ENCODE results near the gene CCL28. TPM values are rescaled to one million over a fixed set of nuclear protein-coding genes. Genes with fewer than 3 reads are reported as not detected.

The CCL28 gene
- total and polyA plus RNA-seq, 4 donors = 1.5 to 5.3 (median 2.3) TPM

DNA sequence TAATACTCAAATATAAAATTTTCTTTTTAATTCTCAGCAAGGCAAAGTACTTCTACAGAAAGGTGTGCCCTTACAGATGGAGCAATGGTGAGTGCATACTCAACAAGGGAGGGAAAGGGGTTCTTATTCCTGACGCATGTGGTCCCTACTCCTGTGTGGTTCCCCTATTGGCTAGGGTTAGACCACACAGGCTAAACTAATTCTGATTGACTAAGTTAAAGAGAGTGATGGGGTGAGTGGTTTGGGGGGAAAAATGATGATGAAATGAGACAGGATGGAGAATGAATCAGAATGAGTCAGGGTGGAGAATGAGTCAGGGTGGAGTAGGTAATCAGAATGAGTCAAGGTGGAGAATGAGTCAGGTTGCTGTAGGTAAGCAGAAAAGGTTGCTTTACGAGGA is 76.0 kb downstream of the CCL28 start:
- no peaks in the 10 kb centered on the region for H3K27me3 ChIP-seq (ENCODE audit: control insufficient read depth in 1 of 2, insufficient read depth in 2 of 2, low read length in 1 of 2)
- H3K9me3 ChIP-seq (ENCODE audit: control insufficient read depth, low read length) = peaks cover 4% of the 10 kb centered on the region
- DNase-seq (no peak), ATAC-seq (ENCODE audit: low FRiP score) (no peak)
- WGBS, 2 donors = 90 to 91% methylated on average over 2 of the region's 2 CpGs
- no peak overlapping the region for H3K4me3 ChIP-seq (ENCODE audit: low read length in 2 of 2)
- H3K36me3 ChIP-seq (ENCODE audit: control insufficient read depth in 1 of 2, insufficient read depth in 2 of 2, low read length in 1 of 2) = no peaks in the 10 kb centered on the region
- H3K4me1 ChIP-seq (ENCODE audit: control insufficient read depth in 1 of 2, insufficient read depth in 2 of 2, low read length in 2 of 2) = no peaks in the 10 kb centered on the region
- intact Hi-C loops (cut with DNase I) = no loop called here
- no peak overlapping the region for H3K27ac ChIP-seq (ENCODE audit: low read depth in 1 of 2, low read length in 2 of 2)

DNA sequence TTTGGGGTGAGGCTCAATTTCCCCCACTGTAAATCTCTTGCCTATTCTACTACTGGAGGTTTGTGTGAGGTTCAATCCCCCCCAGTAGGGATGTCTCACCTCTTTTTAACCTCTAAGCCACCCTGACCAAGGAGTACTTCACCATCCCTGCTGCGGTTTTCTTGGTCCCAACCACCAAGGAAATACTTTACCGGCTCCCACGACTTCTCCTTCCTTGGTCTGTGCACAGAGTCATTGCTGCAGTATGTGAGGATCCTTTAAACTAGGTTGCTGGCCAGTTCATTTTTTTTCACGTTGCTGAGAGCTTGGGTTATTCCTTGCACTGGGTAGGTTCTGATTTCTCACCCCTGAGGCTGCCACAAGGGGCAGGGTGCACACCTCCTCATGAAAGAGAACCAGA is 76.5 kb downstream of the CCL28 start:
- WGBS, 2 donors = 61 to 78% methylated on average over 4 of the region's 4 CpGs
- Histone ChIP-seq H3K27me3 (ENCODE audit: control insufficient read depth in 1 of 2, insufficient read depth in 2 of 2, low read length in 1 of 2) (no peaks in the 10 kb centered on the region), H3K9me3 (ENCODE audit: control insufficient read depth, low read length) (peaks cover 2% of the 10 kb centered on the region), H3K27ac (ENCODE audit: low read depth in 1 of 2, low read length in 2 of 2) (no peak overlapping the region), H3K36me3 (ENCODE audit: control insufficient read depth in 1 of 2, insufficient read depth in 2 of 2, low read length in 1 of 2) (no peaks in the 10 kb centered on the region), H3K4me3 (ENCODE audit: low read length in 2 of 2) (no peak overlapping the region), H3K4me1 (ENCODE audit: control insufficient read depth in 1 of 2, insufficient read depth in 2 of 2, low read length in 2 of 2) (no peaks in the 10 kb centered on the region)
- intact Hi-C loops (cut with DNase I) = no loop called here
- ATAC-seq (ENCODE audit: low FRiP score) = no peak
- DNase-seq = no peak

DNA sequence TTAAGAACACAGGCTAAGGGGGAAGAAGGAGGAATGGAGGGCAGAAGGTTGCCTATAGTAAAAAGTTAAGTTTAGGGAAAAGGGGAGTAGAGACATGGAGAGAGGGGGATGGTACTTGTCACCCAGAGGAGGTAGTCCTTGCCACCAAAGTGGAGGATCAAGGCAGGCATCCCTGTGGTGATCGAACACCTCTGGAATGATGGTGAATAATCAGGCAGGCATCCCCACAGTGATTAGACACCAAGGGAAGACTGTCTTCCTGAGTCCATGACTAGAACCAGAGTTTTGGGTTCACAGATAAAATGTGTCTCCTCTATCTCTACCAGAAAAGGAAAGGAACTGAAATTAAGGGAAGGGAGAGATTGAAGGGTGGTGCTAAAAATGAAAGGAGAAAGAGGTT is 79.8 kb downstream of the CCL28 start:
- no peaks in the 10 kb centered on the region for H3K27me3 ChIP-seq (ENCODE audit: control insufficient read depth in 1 of 2, insufficient read depth in 2 of 2, low read length in 1 of 2)
- no peaks in the 10 kb centered on the region for H3K36me3 ChIP-seq (ENCODE audit: control insufficient read depth in 1 of 2, insufficient read depth in 2 of 2, low read length in 1 of 2)
- no peaks in the 10 kb centered on the region for H3K4me1 ChIP-seq (ENCODE audit: control insufficient read depth in 1 of 2, insufficient read depth in 2 of 2, low read length in 2 of 2)
- no peak overlapping the region for H3K4me3 ChIP-seq (ENCODE audit: low read length in 2 of 2)
- ATAC-seq (ENCODE audit: low FRiP score) = no peak
- 79 to 89% methylated on average over 1 of the region's 1 CpG for WGBS, 2 donors
- H3K27ac ChIP-seq (ENCODE audit: low read depth in 1 of 2, low read length in 2 of 2) = no peak overlapping the region
- no peak for DNase-seq
- intact Hi-C loops (cut with DNase I) = no loop called here
- H3K9me3 ChIP-seq (ENCODE audit: control insufficient read depth, low read length) = peaks cover 1% of the 10 kb centered on the region

Other genes starting within 250 kb of the CCL28 start
- 1 to 10 TPM in 1 of 2 donors, under 1 TPM in 1; 0.58 to 1.5 TPM for gene NIM1K, start 220.2 kb downstream of the CCL28 start, total RNA-seq
- under 1 TPM in 1 of 2 donors, not detected in 1; 0.26 TPM for gene NIM1K, start 220.2 kb downstream of the CCL28 start, polyA plus RNA-seq
- 10 to 100 TPM; 41.9 to 57.9 TPM for gene HMGCS1, start 99.0 kb downstream of the CCL28 start, total RNA-seq
- gene HMGCS1, start 99.0 kb downstream of the CCL28 start, polyA plus RNA-seq = 10 to 100 TPM; 12.6 to 16.9 TPM
- gene TMEM267, start 71.5 kb upstream of the CCL28 start, total RNA-seq = 10 to 100 TPM in 1 of 2 donors, 1 to 10 TPM in 1; 9.4 to 11.1 TPM
- 1 to 10 TPM; 8.1 to 8.6 TPM for gene TMEM267, start 71.5 kb upstream of the CCL28 start, polyA plus RNA-seq
- 1 to 10 TPM; 2.0 to 2.3 TPM for gene C5orf34, start 102.8 kb upstream of the CCL28 start, total RNA-seq
- gene C5orf34, start 102.8 kb upstream of the CCL28 start, polyA plus RNA-seq = under 1 TPM; 0.64 to 0.88 TPM
- gene PAIP1, start 144.7 kb upstream of the CCL28 start, total RNA-seq = 10 to 100 TPM; 63.5 to 65.8 TPM
- gene PAIP1, start 144.7 kb upstream of the CCL28 start, polyA plus RNA-seq = 10 to 100 TPM; 58.6 to 62.8 TPM
- gene NNT, start 190.8 kb upstream of the CCL28 start, total RNA-seq = 10 to 100 TPM; 53.6 to 69.4 TPM
- 10 to 100 TPM; 13.9 to 20.4 TPM for gene NNT, start 190.8 kb upstream of the CCL28 start, polyA plus RNA-seq